ENCODE data around the gene TMEM178B. TPM values are rescaled to one million over a fixed set of nuclear protein-coding genes. Genes with fewer than 3 reads are reported as not detected.

The TMEM178B gene
- polyA plus RNA-seq, 1 of the 3 experiments (the other 2 are of a cell fraction): 0.20 TPM

GRCh38 chr7:141265668-141266067, 191.8 kb downstream of the TMEM178B start:
- CTCF ChIA-PET: interaction anchor here (1.0 to 1.2 kb wide), 2 partner anchors 10 to 268 kb away, joined by 3 read pairs; no protein-coding TSS in a partner anchor
- Histone ChIP-seq H4K20me1 (ENCODE audit: insufficient read depth) (no peaks in the 10 kb centered on the region), H3K27ac (ENCODE audit: low read depth in 2 of 2, low read length in 1 of 2) (no peak overlapping the region), H3K27me3 (ENCODE audit: insufficient read depth) (no peaks in the 10 kb centered on the region), H3K9me3 (no peaks in the 10 kb centered on the region; the same call in 1 of the 2 replicates), H3F3A (replicated peaks; ENCODE audit: insufficient read depth) (no peaks in the 10 kb centered on the region), H3K9me2 (no peaks in the 10 kb centered on the region), H2AFZ (ENCODE audit: low read depth) (no peak overlapping the region), H3K9ac (no peak overlapping the region), H3K36me3 (replicated peaks in 1 of 2; ENCODE audit: control insufficient read depth in 1 of 2, insufficient read depth in 2 of 2, low read length in 1 of 2) (no peaks in the 10 kb centered on the region), H3K4me1 (ENCODE audit: control insufficient read depth in 1 of 2, insufficient read depth in 2 of 2, low read depth in 1 of 2, low read length in 1 of 2) (no peaks in the 10 kb centered on the region), H3K4me2 (no peak overlapping the region), H3K4me3 (ENCODE audit: low read depth in 2 of 2, low read length in 1 of 2) (no peak overlapping the region), H3K79me2 (ENCODE audit: insufficient read depth) (no peaks in the 10 kb centered on the region)
- POLR2A ChIA-PET: no interaction called here
- DNase-seq: no peak
- no peak for TF ChIP-seq RAD21 (IDR thresholded peaks at IDR 0.05; ENCODE audit: low read length)
- TF ChIP-seq TCF12 (IDR thresholded peaks at IDR 0.05): no peak
- 11% methylated on average over 2 of the region's 2 CpGs for WGBS (ENCODE audit: low lambda C conversion rate)

- Histone ChIP-seq H3K9me2 (no peaks in the 10 kb centered on the region), H2AFZ (ENCODE audit: low read depth) (no peak overlapping the region), H3K4me3 (ENCODE audit: low read depth in 2 of 2, low read length in 1 of 2) (no peak overlapping the region), H3F3A (replicated peaks; ENCODE audit: insufficient read depth) (no peaks in the 10 kb centered on the region), H3K27ac (ENCODE audit: low read depth in 2 of 2, low read length in 1 of 2) (no peak overlapping the region), H3K79me2 (ENCODE audit: insufficient read depth) (no peaks in the 10 kb centered on the region), H3K27me3 (ENCODE audit: insufficient read depth) (no peaks in the 10 kb centered on the region), H3K36me3 (replicated peaks in 1 of 2; ENCODE audit: control insufficient read depth in 1 of 2, insufficient read depth in 2 of 2, low read length in 1 of 2) (no peaks in the 10 kb centered on the region), H3K9ac (no peak overlapping the region), H4K20me1 (ENCODE audit: insufficient read depth) (no peaks in the 10 kb centered on the region), H3K9me3 (no peaks in the 10 kb centered on the region; the same call in 1 of the 2 replicates), H3K4me1 (ENCODE audit: control insufficient read depth in 1 of 2, insufficient read depth in 2 of 2, low read depth in 1 of 2, low read length in 1 of 2) (no peaks in the 10 kb centered on the region), H3K4me2 (no peak overlapping the region)
- ChIA-PET CTCF (interaction anchor here (0.9 to 1.3 kb wide), 2 partner anchors 197 to 265 kb away, joined by 3 read pairs; no protein-coding TSS in a partner anchor), POLR2A (no interaction called here)
- DNase-seq: no peak
- TF ChIP-seq FOXJ3 (CRISPR knock-in tag; IDR thresholded peaks at IDR 0.05) (no peak), JUND (IDR thresholded peaks at IDR 0.05) (no peak), NRF1 (IDR thresholded peaks at IDR 0.05; ENCODE audit: low read depth, low read length) (no peak), USF1 (IDR thresholded peaks at IDR 0.05; ENCODE audit: borderline replicate concordance, low read depth) (no peak), RCOR1 (IDR thresholded peaks at IDR 0.05; ENCODE audit: low read length) (no peak)
- WGBS (ENCODE audit: low lambda C conversion rate): 13% methylated on average over 3 of the region's 3 CpGs
Measured at GRCh38 chr7:141268614-141269013, 194.8 kb downstream of the TMEM178B start.

GRCh38 chr7:141271451-141271850, 197.6 kb downstream of the TMEM178B start:
- WGBS (ENCODE audit: low lambda C conversion rate): 24% methylated on average over 4 of the region's 4 CpGs
- H3K27me3 ChIP-seq (ENCODE audit: insufficient read depth): no peaks in the 10 kb centered on the region
- H3K9ac ChIP-seq: no peak overlapping the region
- no peak overlapping the region for H2AFZ ChIP-seq (ENCODE audit: low read depth)
- H3K27ac ChIP-seq (ENCODE audit: low read depth in 2 of 2, low read length in 1 of 2): no peak overlapping the region
- no peaks in the 10 kb centered on the region for H4K20me1 ChIP-seq (ENCODE audit: insufficient read depth)
- H3F3A ChIP-seq (replicated peaks; ENCODE audit: insufficient read depth): no peaks in the 10 kb centered on the region
- no peaks in the 10 kb centered on the region for H3K9me2 ChIP-seq
- DNase-seq: no peak
- H3K4me1 ChIP-seq (ENCODE audit: control insufficient read depth in 1 of 2, insufficient read depth in 2 of 2, low read depth in 1 of 2, low read length in 1 of 2): no peaks in the 10 kb centered on the region
- H3K4me3 ChIP-seq (ENCODE audit: low read depth in 2 of 2, low read length in 1 of 2): no peak overlapping the region
- ChIA-PET POLR2A (no interaction called here), CTCF (interaction anchor here (0.6 to 1.3 kb wide), 5 partner anchors 12 to 345 kb away, joined by 3 to 4 read pairs (median 3); no protein-coding TSS in a partner anchor)
- no peak overlapping the region for H3K4me2 ChIP-seq
- H3K36me3 ChIP-seq (replicated peaks in 1 of 2; ENCODE audit: control insufficient read depth in 1 of 2, insufficient read depth in 2 of 2, low read length in 1 of 2): no peaks in the 10 kb centered on the region
- no peaks in the 10 kb centered on the region for H3K9me3 ChIP-seq
- no peaks in the 10 kb centered on the region for H3K79me2 ChIP-seq (ENCODE audit: insufficient read depth)
- no peak for TF ChIP-seq RXRA (IDR thresholded peaks at IDR 0.05; ENCODE audit: borderline replicate concordance, low read depth)
- no peak for TF ChIP-seq CHD2 (IDR thresholded peaks at IDR 0.05; ENCODE audit: low read length, partially characterized antibody)
- TF ChIP-seq RAD21 (IDR thresholded peaks at IDR 0.05; ENCODE audit: low read length): no peak
- TF ChIP-seq NRF1 (IDR thresholded peaks at IDR 0.05; ENCODE audit: low read depth, low read length): no peak
- no peak for TF ChIP-seq ZBTB33 (IDR thresholded peaks at IDR 0.05; ENCODE audit: borderline replicate concordance, low read depth)
- TF ChIP-seq PBX3 (IDR thresholded peaks at IDR 0.05): no peak
- TF ChIP-seq GATA2 (CRISPR knock-in tag; IDR thresholded peaks at IDR 0.05): no peak
- TF ChIP-seq USF1 (IDR thresholded peaks at IDR 0.05; ENCODE audit: borderline replicate concordance, low read depth): no peak
- TF ChIP-seq RCOR1 (IDR thresholded peaks at IDR 0.05; ENCODE audit: low read length): no peak
- no peak for TF ChIP-seq FOXM1 (IDR thresholded peaks at IDR 0.05; ENCODE audit: low read depth)
- no peak for TF ChIP-seq EP300 (IDR thresholded peaks at IDR 0.05; ENCODE audit: borderline replicate concordance in 1 of 2, low read depth in 1 of 2, low read length in 1 of 2)
- no peak for TF ChIP-seq POLR2AphosphoS5 (IDR thresholded peaks at IDR 0.05; ENCODE audit: low read depth, low read length)
- TF ChIP-seq YY1 (IDR thresholded peaks at IDR 0.05; ENCODE audit: low read depth): no peak
- no peak for TF ChIP-seq MAX (IDR thresholded peaks at IDR 0.05; ENCODE audit: low read depth)
- no peak for TF ChIP-seq NFIC (IDR thresholded peaks at IDR 0.05; ENCODE audit: borderline replicate concordance)

Measured in SK-N-SH (cell line).